Breast epithelium (tissue), 4 donors: ENCODE measurements around the gene BPIFA1. TPM values are rescaled to one million over a fixed set of nuclear protein-coding genes. Genes with fewer than 3 reads are reported as not detected.

Experiments used
- DNase-seq, 2 donors: peaks; one replicate each; pipeline ENCODE4 v3.0.0-alpha.2; 2019; ENCODE audit warnings: low spot score in 2 of 2
- H3K27ac ChIP-seq, 2 donors: fragments of 200-600 bp; sonication (generic) in 1 of 2; one replicate each; pipeline ENCODE4 v1.5.1; 2016 to 2019; ENCODE audit warnings: mild to moderate bottlenecking in 1 of 2
- H3K27me3 ChIP-seq, 2 donors: fragments of 200-600 bp; sonication (generic) in 1 of 2; one replicate each; pipeline versions ENCODE4 v1.5.1 to v1.6.0; 2017 to 2019; ENCODE audit warnings: control low read depth in 1 of 2, mild to moderate bottlenecking in 1 of 2
- H3K36me3 ChIP-seq: fragments of 200-600 bp; one replicate; pipeline ENCODE4 v1.5.1; 2019
- H3K4me1 ChIP-seq, 2 donors: fragments of 200-600 bp; sonication (generic); one replicate each; pipeline ENCODE4 v1.5.1; 2016 to 2019; ENCODE audit warnings: control low read depth in 1 of 2
- H3K4me3 ChIP-seq, 3 donors: fragments of 200-600 bp; sonication (generic); 1 replicate in 2 of 3; 2 replicates in 1 of 3; pipeline ENCODE4 v1.5.1; 2016 to 2019; ENCODE audit warnings: mild to moderate bottlenecking in 3 of 3, moderate library complexity in 2 of 3
- H3K9me3 ChIP-seq, 2 donors: fragments of 200-600 bp; sonication (generic) in 1 of 2; one replicate each; pipeline ENCODE4 v1.5.1; 2016 to 2019; ENCODE audit warnings: control low read depth in 1 of 2
- POLR2A ChIP-seq: fragments of 450-650 bp; IDR thresholded peaks from one replicate; pipeline ENCODE4 v1.6.1; 2016; ENCODE audit warnings: antibody characterized with exemption, mild to moderate bottlenecking, moderate library complexity
- POLR2AphosphoS5 ChIP-seq, 3 donors: sonication (generic); formaldehyde crosslinking; IDR thresholded peaks; one replicate each; pipeline ENCODE4 v1.6.1; 2017; ENCODE audit warnings: antibody characterized with exemption in 3 of 3
- intact Hi-C: fragments of 100-400 bp; cut with DNase I; formaldehyde crosslinking; loops from one replicate; pipeline ENCODE4 v1.15.1; 2023; ENCODE audit warnings: low total_unique reads
- total RNA-seq, 3 donors: library from RNA; depleted of rRNA; stranded (reverse); fragments of >200 nt; gene quantifications; one replicate each; pipeline ENCODE4 v1.1.0, GENCODE V29; 2016
- TF ChIP-seq, protein P1 (sequence below), 3 donors: fragments of 450-650 bp; IDR thresholded peaks; one replicate each; pipeline ENCODE4 v1.5.1; 2016 to 2017; ENCODE audit warnings: antibody characterized with exemption in 3 of 3, mild to moderate bottlenecking in 3 of 3, moderate library complexity in 3 of 3

Gene BPIFA1
- total RNA-seq, 3 donors from 2014 or later, result not detected

DNA sequence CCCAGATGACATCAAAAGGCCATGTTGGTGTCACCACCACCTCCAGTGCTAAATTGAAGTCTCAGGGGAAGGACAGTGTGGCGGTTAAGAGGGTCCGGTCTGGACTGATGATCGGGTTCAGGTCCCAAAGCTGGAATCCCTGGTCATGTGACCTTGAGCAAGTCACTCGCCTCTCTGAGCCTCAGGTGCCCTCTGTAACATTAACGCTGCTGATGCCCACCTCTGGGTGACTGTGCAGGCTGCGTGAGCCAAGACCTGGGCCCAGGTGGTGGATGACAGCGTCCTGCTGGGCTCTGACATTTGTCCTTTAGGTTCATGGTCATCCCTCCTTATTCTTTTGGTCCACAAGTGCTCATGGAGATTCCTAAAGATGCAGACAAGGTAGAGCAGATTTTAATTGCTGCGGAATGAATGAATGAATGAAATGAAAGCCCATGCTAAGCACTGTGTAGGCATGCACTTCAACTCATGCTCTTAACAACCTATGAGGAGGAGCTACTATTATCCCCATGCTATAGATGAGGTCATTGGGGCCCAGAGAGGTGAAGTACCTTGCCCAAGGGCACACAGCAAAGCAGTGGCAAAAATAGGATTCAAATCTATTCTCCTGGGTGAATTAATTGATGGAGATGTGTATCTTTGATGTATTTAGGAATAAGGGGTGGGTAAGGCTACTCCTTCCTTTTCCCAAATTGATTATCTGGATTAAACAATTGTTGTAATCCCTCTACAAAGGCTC, 46.6 kb downstream of the BPIFA1 start:
- no peaks in the 10 kb centered on the region for H3K27me3 ChIP-seq
- no peak overlapping the region for H3K4me3 ChIP-seq
- intact Hi-C loops, result no loop called here
- TF ChIP-seq, protein P1, sequence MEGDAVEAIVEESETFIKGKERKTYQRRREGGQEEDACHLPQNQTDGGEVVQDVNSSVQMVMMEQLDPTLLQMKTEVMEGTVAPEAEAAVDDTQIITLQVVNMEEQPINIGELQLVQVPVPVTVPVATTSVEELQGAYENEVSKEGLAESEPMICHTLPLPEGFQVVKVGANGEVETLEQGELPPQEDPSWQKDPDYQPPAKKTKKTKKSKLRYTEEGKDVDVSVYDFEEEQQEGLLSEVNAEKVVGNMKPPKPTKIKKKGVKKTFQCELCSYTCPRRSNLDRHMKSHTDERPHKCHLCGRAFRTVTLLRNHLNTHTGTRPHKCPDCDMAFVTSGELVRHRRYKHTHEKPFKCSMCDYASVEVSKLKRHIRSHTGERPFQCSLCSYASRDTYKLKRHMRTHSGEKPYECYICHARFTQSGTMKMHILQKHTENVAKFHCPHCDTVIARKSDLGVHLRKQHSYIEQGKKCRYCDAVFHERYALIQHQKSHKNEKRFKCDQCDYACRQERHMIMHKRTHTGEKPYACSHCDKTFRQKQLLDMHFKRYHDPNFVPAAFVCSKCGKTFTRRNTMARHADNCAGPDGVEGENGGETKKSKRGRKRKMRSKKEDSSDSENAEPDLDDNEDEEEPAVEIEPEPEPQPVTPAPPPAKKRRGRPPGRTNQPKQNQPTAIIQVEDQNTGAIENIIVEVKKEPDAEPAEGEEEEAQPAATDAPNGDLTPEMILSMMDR (IDR thresholded peaks at IDR 0.05), result no peak
- TF ChIP-seq POLR2A (no peak), POLR2AphosphoS5 (IDR thresholded peaks at IDR 0.05) (no peak)
- H3K9me3 ChIP-seq, result no peaks in the 10 kb centered on the region
- DNase-seq, result no peak
- H3K36me3 ChIP-seq, result no peaks in the 10 kb centered on the region
- no peak overlapping the region for H3K27ac ChIP-seq
- no peaks in the 10 kb centered on the region for H3K4me1 ChIP-seq

DNA sequence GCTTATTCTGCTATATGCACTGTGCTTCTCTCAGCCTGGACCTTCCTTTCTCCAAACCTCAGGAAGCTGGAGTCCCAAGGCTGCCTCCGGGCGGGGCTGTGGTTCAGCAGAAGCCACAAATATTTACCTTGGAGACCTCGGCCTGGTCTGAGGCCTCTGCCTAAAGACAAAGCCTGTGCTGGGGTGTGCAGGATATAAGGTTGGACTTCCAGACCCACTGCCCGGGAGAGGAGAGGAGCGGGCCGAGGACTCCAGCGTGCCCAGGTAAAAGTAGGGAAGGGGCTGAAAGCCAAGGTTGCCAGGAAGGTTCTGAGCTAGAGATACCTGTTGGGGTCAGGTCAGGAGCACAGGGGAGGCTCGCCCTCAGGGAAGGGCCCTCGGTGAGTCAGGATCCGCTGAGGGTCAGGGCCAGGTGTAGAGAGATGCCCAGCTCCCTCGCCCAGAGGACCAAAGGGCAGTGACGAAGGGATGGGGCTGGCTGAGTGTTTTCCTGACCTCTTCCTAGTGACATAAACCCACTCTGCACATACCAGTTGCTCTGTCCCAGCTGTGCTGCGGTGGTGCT, 47.3 kb downstream of the BPIFA1 start, which contains the start of gene BPIFB1:
TSS of gene BPIFB1 (plus strand) at position 224 of the 565 bp plus-strand sequence. CDS start 2,860 bp downstream, outside the sequence.
- H3K4me1 ChIP-seq, result no peaks in the 10 kb centered on the region
- TF ChIP-seq POLR2AphosphoS5 (IDR thresholded peaks at IDR 0.05), result no peak
- TF ChIP-seq, protein P1 (IDR thresholded peaks at IDR 0.05), result no peak
- no peak for TF ChIP-seq POLR2A
- DNase-seq, result no peak
- H3K4me3 ChIP-seq, result no peak within 1 kb of the TSS
- intact Hi-C loops, result no loop called here
- H3K27me3 ChIP-seq, result no peaks in the 10 kb centered on the region
- H3K9me3 ChIP-seq, result peaks cover 0 to 3% of the 10 kb centered on the region in 2 donors
- H3K36me3 ChIP-seq, result no peaks in the 10 kb centered on the region
- H3K27ac ChIP-seq, result no peak within 1 kb of the TSS

DNA sequence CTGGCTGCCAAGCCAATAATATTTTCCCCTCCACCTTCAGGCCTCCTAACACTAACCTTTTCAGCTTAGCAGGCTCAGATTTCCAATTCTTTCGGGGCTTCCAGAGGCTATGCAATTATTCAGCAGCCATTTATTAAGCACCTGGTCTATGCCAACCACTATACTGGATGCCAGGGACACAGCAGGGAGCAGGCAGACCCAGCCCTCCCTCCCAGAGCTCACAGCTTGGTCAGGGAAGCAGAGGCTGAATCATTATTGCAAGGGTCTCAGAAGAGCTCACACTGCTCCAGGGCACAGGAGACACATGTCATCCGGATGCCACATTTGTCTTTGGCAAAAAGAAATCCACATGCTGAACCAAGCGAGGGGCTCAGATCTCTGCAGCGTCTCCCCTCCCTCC, 48.5 kb downstream of the BPIFA1 start:
- Histone ChIP-seq H3K27me3 (no peaks in the 10 kb centered on the region), H3K27ac (no peak overlapping the region), H3K4me3 (no peak overlapping the region), H3K36me3 (no peaks in the 10 kb centered on the region), H3K9me3 (peaks cover 0 to 3% of the 10 kb centered on the region in 2 donors), H3K4me1 (no peaks in the 10 kb centered on the region)
- TF ChIP-seq POLR2AphosphoS5 (IDR thresholded peaks at IDR 0.05), result no peak
- no peak for TF ChIP-seq POLR2A
- intact Hi-C loops, result no loop called here
- no peak for DNase-seq

DNA sequence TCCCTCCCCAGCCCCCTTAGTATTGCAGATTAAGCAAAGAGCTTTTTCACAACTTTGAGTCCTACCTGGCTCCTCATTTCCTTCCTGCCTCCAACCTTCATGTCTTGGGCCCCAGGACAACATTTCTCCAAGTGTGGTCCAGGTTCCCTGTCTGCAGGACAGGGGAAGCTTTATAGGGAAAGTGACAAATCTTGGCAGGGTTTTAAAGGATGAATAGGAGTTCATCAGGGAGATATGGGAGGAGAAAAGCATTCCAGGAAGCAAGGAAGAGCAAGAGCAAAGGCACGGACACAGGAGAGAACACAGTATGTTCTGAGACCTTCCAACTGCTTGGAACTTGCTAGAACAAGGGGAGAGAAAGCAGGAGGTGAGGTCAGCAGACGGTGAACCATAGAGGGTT, 49.1 kb downstream of the BPIFA1 start:
- H3K9me3 ChIP-seq, result peaks cover 0 to 3% of the 10 kb centered on the region in 2 donors
- no peak overlapping the region for H3K4me3 ChIP-seq
- H3K27ac ChIP-seq, result no peak overlapping the region
- H3K36me3 ChIP-seq, result no peaks in the 10 kb centered on the region
- no peak for DNase-seq
- intact Hi-C loops, result no loop called here
- no peaks in the 10 kb centered on the region for H3K4me1 ChIP-seq
- TF ChIP-seq POLR2A, result no peak
- TF ChIP-seq, protein P1 (IDR thresholded peaks at IDR 0.05), result no peak
- TF ChIP-seq POLR2AphosphoS5 (IDR thresholded peaks at IDR 0.05), result no peak
- H3K27me3 ChIP-seq, result no peaks in the 10 kb centered on the region

DNA sequence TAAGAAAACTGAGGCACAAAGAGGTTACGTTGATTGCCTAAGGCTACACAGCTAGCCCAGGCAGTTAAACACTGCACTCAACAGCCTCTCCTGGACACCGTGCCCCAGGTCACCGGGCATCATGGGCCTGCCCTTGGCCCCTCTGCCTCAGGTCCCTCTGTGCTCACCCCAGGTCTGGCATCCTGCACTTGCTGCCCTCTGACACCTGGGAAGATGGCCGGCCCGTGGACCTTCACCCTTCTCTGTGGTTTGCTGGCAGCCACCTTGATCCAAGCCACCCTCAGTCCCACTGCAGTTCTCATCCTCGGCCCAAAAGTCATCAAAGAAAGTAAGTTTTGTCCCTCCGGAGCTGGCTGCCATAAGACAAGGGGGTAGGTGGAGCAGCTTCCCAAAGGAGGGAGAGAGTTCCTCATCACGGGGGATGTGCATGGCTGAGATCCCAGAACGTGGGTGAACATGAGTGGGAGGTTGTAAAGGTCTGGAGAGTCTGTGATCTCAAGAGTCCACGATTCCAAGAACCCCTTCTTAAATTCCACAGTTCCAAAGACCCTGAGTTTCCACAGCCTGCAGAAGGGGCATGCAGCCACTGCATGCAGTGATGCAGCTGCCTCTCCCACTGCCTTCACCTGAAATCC, 50.2 kb downstream of the BPIFA1 start:
- no peak for TF ChIP-seq POLR2AphosphoS5 (IDR thresholded peaks at IDR 0.05)
- TF ChIP-seq, protein P1 (IDR thresholded peaks at IDR 0.05), result no peak
- no peaks in the 10 kb centered on the region for H3K36me3 ChIP-seq
- no peaks in the 10 kb centered on the region for H3K27me3 ChIP-seq
- intact Hi-C loops, result no loop called here
- H3K4me1 ChIP-seq, result no peaks in the 10 kb centered on the region
- no peak overlapping the region for H3K27ac ChIP-seq
- DNase-seq, result no peak
- peaks cover 0 to 3% of the 10 kb centered on the region in 2 donors for H3K9me3 ChIP-seq
- no peak overlapping the region for H3K4me3 ChIP-seq
